Breast epithelium (tissue), 4 donors: ENCODE results near the gene JPH2. TPM values are rescaled to one million over a fixed set of nuclear protein-coding genes. Genes with fewer than 3 reads are reported as not detected.

Experiments used
- DNase-seq, 2 donors: peaks; one replicate each; pipeline ENCODE4 v3.0.0-alpha.2; 2019; ENCODE audit warnings: low spot score in 2 of 2
- H3K27ac ChIP-seq, 2 donors: fragments of 200-600 bp; sonication (generic) in 1 of 2; one replicate each; pipeline ENCODE4 v1.5.1; 2016 to 2019; ENCODE audit warnings: mild to moderate bottlenecking in 1 of 2
- H3K27me3 ChIP-seq, 2 donors: fragments of 200-600 bp; sonication (generic) in 1 of 2; one replicate each; pipeline versions ENCODE4 v1.5.1 to v1.6.0; 2017 to 2019; ENCODE audit warnings: control low read depth in 1 of 2, mild to moderate bottlenecking in 1 of 2
- H3K36me3 ChIP-seq: fragments of 200-600 bp; one replicate; pipeline ENCODE4 v1.5.1; 2019
- H3K4me1 ChIP-seq, 2 donors: fragments of 200-600 bp; sonication (generic); one replicate each; pipeline ENCODE4 v1.5.1; 2016 to 2019; ENCODE audit warnings: control low read depth in 1 of 2
- H3K4me3 ChIP-seq, 3 donors: fragments of 200-600 bp; sonication (generic); 1 replicate in 2 of 3; 2 replicates in 1 of 3; pipeline ENCODE4 v1.5.1; 2016 to 2019; ENCODE audit warnings: mild to moderate bottlenecking in 3 of 3, moderate library complexity in 2 of 3
- H3K9me3 ChIP-seq, 2 donors: fragments of 200-600 bp; sonication (generic) in 1 of 2; one replicate each; pipeline ENCODE4 v1.5.1; 2016 to 2019; ENCODE audit warnings: control low read depth in 1 of 2
- CTCF ChIP-seq, 3 donors: fragments of 450-650 bp; IDR thresholded peaks; one replicate each; pipeline ENCODE4 v1.5.1; 2016 to 2017; ENCODE audit warnings: antibody characterized with exemption in 3 of 3, mild to moderate bottlenecking in 3 of 3, moderate library complexity in 3 of 3
- POLR2A ChIP-seq: fragments of 450-650 bp; IDR thresholded peaks from one replicate; pipeline ENCODE4 v1.6.1; 2016; ENCODE audit warnings: antibody characterized with exemption, mild to moderate bottlenecking, moderate library complexity
- POLR2AphosphoS5 ChIP-seq, 3 donors: sonication (generic); formaldehyde crosslinking; IDR thresholded peaks; one replicate each; pipeline ENCODE4 v1.6.1; 2017; ENCODE audit warnings: antibody characterized with exemption in 3 of 3
- intact Hi-C: fragments of 100-400 bp; cut with DNase I; formaldehyde crosslinking; loops from one replicate; pipeline ENCODE4 v1.15.1; 2023; ENCODE audit warnings: low total_unique reads
- total RNA-seq, 3 donors: library from RNA; depleted of rRNA; stranded (reverse); fragments of >200 nt; gene quantifications; one replicate each; pipeline ENCODE4 v1.1.0, GENCODE V29; 2016

Gene JPH2
- total RNA-seq, 3 donors from 2014 or later = 9.3 to 16.4 (median 16.2) TPM

DNA sequence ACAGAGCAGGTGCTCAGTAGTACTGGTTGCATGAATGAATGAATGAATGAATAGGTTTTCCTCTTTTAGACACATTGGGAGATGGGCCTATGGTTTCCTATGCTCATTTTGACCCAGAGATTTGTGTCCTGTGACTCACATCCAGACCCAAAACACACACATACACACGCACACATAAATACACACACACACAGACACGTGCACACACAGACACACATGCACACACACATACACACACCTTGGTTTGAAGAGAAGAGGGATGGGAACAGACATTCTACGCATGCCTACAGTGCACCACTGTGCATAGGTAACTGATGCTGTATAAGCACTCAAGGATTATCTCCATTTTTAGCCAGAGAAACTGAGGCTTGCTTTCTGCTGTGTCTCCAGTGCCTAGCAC is 4.1 kb downstream of the JPH2 start:
- Histone ChIP-seq H3K27me3 (peaks cover 0 to 11% of the 10 kb centered on the region in 2 donors), H3K36me3 (no peaks in the 10 kb centered on the region), H3K27ac (no peak overlapping the region), H3K9me3 (no peaks in the 10 kb centered on the region), H3K4me3 (peak overlapping the region in 2 of 3 donors; percentile 44 to 58), H3K4me1 (peaks cover 0 to 4% of the 10 kb centered on the region in 2 donors)
- no peak for DNase-seq
- TF ChIP-seq POLR2AphosphoS5 (IDR thresholded peaks at IDR 0.05) = no peak
- no peak for TF ChIP-seq CTCF (IDR thresholded peaks at IDR 0.05)
- no peak for TF ChIP-seq POLR2A
- intact Hi-C loops = no loop called here

- intact Hi-C loops = no loop called here
- H3K4me1 ChIP-seq = no peaks in the 10 kb centered on the region
- DNase-seq = no peak
- H3K27me3 ChIP-seq = peaks cover 0 to 11% of the 10 kb centered on the region in 2 donors
- peak overlapping the region in 1 of 3 donors; percentile 44 for H3K4me3 ChIP-seq
- H3K27ac ChIP-seq = no peak overlapping the region
- no peaks in the 10 kb centered on the region for H3K36me3 ChIP-seq
- H3K9me3 ChIP-seq = no peaks in the 10 kb centered on the region
- TF ChIP-seq CTCF (IDR thresholded peaks at IDR 0.05) (no peak), POLR2AphosphoS5 (IDR thresholded peaks at IDR 0.05) (no peak), POLR2A (no peak)
Measured at GRCh38 chr20:44182135-44182765, 4.7 kb downstream of the JPH2 start.

- no peak for DNase-seq
Measured at GRCh38 chr20:44181611-44182010, 5.4 kb downstream of the JPH2 start.

DNA sequence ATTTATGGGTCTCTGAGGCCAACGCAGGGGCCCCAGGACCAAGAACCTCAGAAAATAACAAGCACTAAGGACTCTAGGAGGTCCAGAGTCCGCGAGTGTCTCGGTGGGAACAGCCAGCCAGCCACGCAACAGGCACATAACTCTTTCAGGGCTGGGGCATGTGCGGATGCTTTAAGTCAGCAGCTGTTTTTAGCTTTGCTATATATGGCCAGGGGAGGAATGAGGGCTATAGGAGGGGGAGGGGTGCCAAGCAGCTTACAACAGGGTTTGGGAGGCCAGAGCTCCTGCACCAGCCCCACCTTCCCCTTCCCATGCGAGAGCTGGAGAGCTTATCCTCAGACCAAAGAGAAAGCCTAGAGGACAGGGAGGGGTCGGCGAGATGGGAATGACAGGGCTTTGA is 6.2 kb downstream of the JPH2 start:
- TF ChIP-seq CTCF (IDR thresholded peaks at IDR 0.05) = no peak
- TF ChIP-seq POLR2A = no peak
- TF ChIP-seq POLR2AphosphoS5 (IDR thresholded peaks at IDR 0.05) = no peak
- no peak overlapping the region for H3K27ac ChIP-seq
- DNase-seq = no peak
- H3K27me3 ChIP-seq = peaks cover 0 to 8% of the 10 kb centered on the region in 2 donors
- H3K4me1 ChIP-seq = no peaks in the 10 kb centered on the region
- no peaks in the 10 kb centered on the region for H3K36me3 ChIP-seq
- no peaks in the 10 kb centered on the region for H3K9me3 ChIP-seq
- H3K4me3 ChIP-seq = no peak overlapping the region
- intact Hi-C loops = no loop called here

More at GRCh38 chr20:44181611-44182010, 5.4 kb downstream of the JPH2 start:
- no peaks in the 10 kb centered on the region for H3K4me1 ChIP-seq
- no peaks in the 10 kb centered on the region for H3K9me3 ChIP-seq
- H3K27ac ChIP-seq = no peak overlapping the region
- TF ChIP-seq POLR2A (no peak), CTCF (IDR thresholded peaks at IDR 0.05) (no peak), POLR2AphosphoS5 (IDR thresholded peaks at IDR 0.05) (no peak)
- H3K36me3 ChIP-seq = no peaks in the 10 kb centered on the region
- intact Hi-C loops = no loop called here
- H3K27me3 ChIP-seq = peaks cover 0 to 11% of the 10 kb centered on the region in 2 donors
- H3K4me3 ChIP-seq = peak overlapping the region in 1 of 3 donors; percentile 44

DNA sequence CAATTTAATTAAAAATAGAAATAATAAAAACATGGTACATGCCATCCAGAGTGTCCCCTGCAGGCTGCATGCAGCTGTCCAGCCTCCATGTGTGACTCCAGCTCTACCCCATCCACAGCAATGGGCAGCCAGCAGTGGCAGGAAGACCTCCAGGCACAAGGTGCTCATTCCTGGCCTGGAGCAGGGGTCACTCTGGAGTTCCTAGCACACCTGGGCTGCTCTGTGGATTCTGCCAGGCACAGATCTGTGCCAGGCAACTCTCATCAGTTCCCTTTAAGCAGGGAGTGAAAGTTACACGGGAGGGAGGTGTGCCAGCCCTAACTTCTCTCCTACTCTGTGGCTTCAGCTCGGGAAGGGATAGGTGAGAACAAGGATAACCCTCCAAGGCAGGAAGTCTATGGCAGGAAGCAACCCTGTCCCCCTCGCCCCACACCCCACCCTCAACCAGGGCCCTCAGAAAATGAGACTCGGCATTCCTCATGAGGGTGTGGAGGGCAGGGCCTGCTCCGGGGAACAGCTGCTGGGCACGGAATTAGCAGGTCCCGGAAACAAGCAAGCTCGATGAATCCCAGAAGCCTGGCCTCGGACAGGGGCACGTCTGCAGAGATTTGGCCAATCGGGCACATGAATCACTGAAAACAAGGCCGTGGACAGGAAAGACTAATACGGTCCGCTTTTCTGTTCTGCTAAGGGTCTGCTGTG is 10.0 kb downstream of the JPH2 start:
- H3K4me1 ChIP-seq = no peaks in the 10 kb centered on the region
- intact Hi-C loops = no loop called here
- H3K4me3 ChIP-seq = no peak overlapping the region
- TF ChIP-seq CTCF (IDR thresholded peaks at IDR 0.05) (no peak), POLR2A (no peak)
- no peaks in the 10 kb centered on the region for H3K9me3 ChIP-seq
- DNase-seq = no peak
- peaks cover 0 to 7% of the 10 kb centered on the region in 2 donors for H3K27me3 ChIP-seq
- no peaks in the 10 kb centered on the region for H3K36me3 ChIP-seq
- peak overlapping the region in 1 of 2 donors; percentile 19 for H3K27ac ChIP-seq
